ENCODE results near the gene KLHL2. TPM values are rescaled to one million over a fixed set of nuclear protein-coding genes. Genes with fewer than 3 reads are reported as not detected.
"Not testable (repeated sequence)": the region's sequence is repeated elsewhere in the genome, so short reads cannot be mapped to it uniquely, and the experiment has no call there.

Gene KLHL2
- polyA plus RNA-seq, 5 donors: 15.0 to 20.5 (median 18.1) TPM

- not testable (repeated sequence) for DNase-seq
Measured at GRCh38 chr4:165286619-165287340, 79.4 kb downstream of the KLHL2 start.

- DNase-seq: no peak
Measured at GRCh38 chr4:165288226-165288625, 80.9 kb downstream of the KLHL2 start.

- no peak for DNase-seq
Measured at GRCh38 chr4:165288639-165289422, 81.5 kb downstream of the KLHL2 start.

GRCh38 chr4:165289423-165289785 is 82.0 kb downstream of the KLHL2 start:
- DNase-seq: no peak

- DNase-seq: no peak
Measured at GRCh38 chr4:165293061-165293460, 85.7 kb downstream of the KLHL2 start.

- DNase-seq: no peak
Measured at GRCh38 chr4:165293927-165294649, 86.7 kb downstream of the KLHL2 start.

GRCh38 chr4:165294907-165295306 is 87.5 kb downstream of the KLHL2 start:
- DNase-seq: no peak

GRCh38 chr4:165297626-165298025 is 90.3 kb downstream of the KLHL2 start:
- no peak for DNase-seq

- no peak for DNase-seq
Measured at GRCh38 chr4:165299399-165300060, 92.2 kb downstream of the KLHL2 start.

- DNase-seq: no peak
Measured at GRCh38 chr4:165301833-165302232, 94.5 kb downstream of the KLHL2 start.

- no peak for DNase-seq
Measured at GRCh38 chr4:165302658-165303057, 95.3 kb downstream of the KLHL2 start.

GRCh38 chr4:165308166-165308565 is 100.8 kb downstream of the KLHL2 start:
- no peak for DNase-seq

- DNase-seq: no peak
Measured at GRCh38 chr4:165308606-165309005, 101.2 kb downstream of the KLHL2 start.

GRCh38 chr4:165309456-165309855 is 102.1 kb downstream of the KLHL2 start:
- DNase-seq: no peak

- no peak for DNase-seq
Measured at GRCh38 chr4:165312506-165312905, 105.1 kb downstream of the KLHL2 start.

- DNase-seq: no peak
Measured at GRCh38 chr4:165319030-165319429, 111.7 kb downstream of the KLHL2 start.

- DNase-seq: no peak
Measured at GRCh38 chr4:165319509-165319908, 112.1 kb downstream of the KLHL2 start.

GRCh38 chr4:165324236-165324917 is 117.0 kb downstream of the KLHL2 start:
- DNase-seq: no peak

- no peak for DNase-seq
Measured at GRCh38 chr4:165324918-165325304, 117.5 kb downstream of the KLHL2 start.

- peak in 1 of 2 donors; percentile 7 for DNase-seq
Measured at GRCh38 chr4:165325732-165326512, 118.6 kb downstream of the KLHL2 start.

- DNase-seq: no peak
Measured at GRCh38 chr4:165326831-165327210, 119.5 kb downstream of the KLHL2 start.

Data from right lung (tissue), 5 donors.